Activated naive CD4-positive, alpha-beta T cell treated with anti-CD3 and anti-CD28 coated beads, Interleukin-2, amount 10 ng/mL, durations not matched to agents 7 days and 5 days (primary cell): ENCODE data around the gene KCNK1.

ENCODE experiments used
- CTCF ChIA-PET: fragments of 350-600 bp; sonication (Branson Sonifier 250); formaldehyde crosslinking; loops from one replicate; lab custom pipeline; 2021; ENCODE audit warnings: antibody characterized with exemption; lab: Charles Lee
- DNase-seq: peaks from one replicate; pipeline ENCODE4 v3.0.0-alpha.2; 2020
- H3K27ac Mint-ChIP-seq: one replicate; pipeline ENCODE4 v1.8.0; 2021; ENCODE audit warnings: mild to moderate bottlenecking, moderate library complexity, mixed read lengths
- H3K27me3 Mint-ChIP-seq: one replicate; pipeline ENCODE4 v1.8.0; 2021; ENCODE audit warnings: mild to moderate bottlenecking, mixed read lengths
- H3K36me3 Mint-ChIP-seq: one replicate; pipeline ENCODE4 v1.8.0; 2021; ENCODE audit warnings: mixed read lengths
- H3K4me1 Mint-ChIP-seq: one replicate; pipeline ENCODE4 v1.8.0; 2021; ENCODE audit warnings: mixed read lengths
- H3K4me3 Mint-ChIP-seq: one replicate; pipeline ENCODE4 v1.8.0; 2021; ENCODE audit warnings: mild to moderate bottlenecking, moderate library complexity, mixed read lengths
- H3K9me3 Mint-ChIP-seq: one replicate; pipeline ENCODE4 v1.8.0; 2021; ENCODE audit warnings: mixed read lengths

KCNK1 gene

DNA sequence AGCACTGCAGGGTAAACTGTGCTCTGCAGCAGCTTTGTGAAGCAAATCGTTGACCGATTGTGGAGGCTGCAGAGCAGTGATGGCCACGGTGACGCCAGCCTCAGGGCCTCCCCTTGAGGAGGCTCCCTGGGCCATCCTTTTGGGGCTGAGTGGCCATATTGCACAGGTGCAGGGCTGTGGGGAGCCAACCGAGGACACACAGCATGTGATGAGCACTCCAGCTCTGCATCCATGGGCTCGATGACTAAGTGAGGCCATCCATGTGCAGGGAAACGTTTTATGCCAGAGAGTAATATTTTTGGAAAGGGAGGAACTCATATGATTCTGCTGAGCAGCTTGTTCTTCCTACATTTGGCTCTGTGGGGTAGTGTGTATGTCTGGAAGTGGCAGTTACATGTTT lies 24.6 kb downstream of the KCNK1 start:
- no peak overlapping the region for H3K27ac Mint-ChIP-seq
- H3K27me3 Mint-ChIP-seq: peaks cover 12% of the 10 kb centered on the region
- H3K36me3 Mint-ChIP-seq: no peaks in the 10 kb centered on the region
- H3K9me3 Mint-ChIP-seq: no peaks in the 10 kb centered on the region
- CTCF ChIA-PET: no interaction called here
- no peak for DNase-seq
- no peak overlapping the region for H3K4me3 Mint-ChIP-seq
- H3K4me1 Mint-ChIP-seq: no peaks in the 10 kb centered on the region

DNA sequence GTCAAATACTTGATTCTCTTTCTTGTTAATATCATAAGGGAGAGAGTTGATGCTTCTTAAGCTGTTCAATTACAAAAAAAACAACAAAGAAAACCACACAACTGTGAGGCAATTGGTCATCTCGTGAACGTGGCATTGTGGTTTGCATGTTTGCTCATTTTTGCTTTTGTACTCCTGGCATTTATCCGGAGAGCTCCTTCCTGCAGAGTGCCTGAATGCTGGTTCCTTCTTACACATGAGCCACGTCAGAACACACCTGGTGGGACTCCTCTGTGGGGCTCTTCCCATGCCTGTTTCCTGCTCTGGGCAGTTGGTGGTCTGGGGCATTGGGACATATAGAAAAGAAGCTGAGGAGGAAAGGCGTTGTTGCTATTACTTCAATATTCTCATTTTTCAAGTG lies 25.7 kb downstream of the KCNK1 start:
- Mint-ChIP-seq H3K9me3 (no peaks in the 10 kb centered on the region), H3K27me3 (peaks cover 12% of the 10 kb centered on the region), H3K36me3 (no peaks in the 10 kb centered on the region), H3K4me3 (no peak overlapping the region), H3K4me1 (no peaks in the 10 kb centered on the region), H3K27ac (no peak overlapping the region)
- DNase-seq: no peak
- CTCF ChIA-PET: no interaction called here

DNA sequence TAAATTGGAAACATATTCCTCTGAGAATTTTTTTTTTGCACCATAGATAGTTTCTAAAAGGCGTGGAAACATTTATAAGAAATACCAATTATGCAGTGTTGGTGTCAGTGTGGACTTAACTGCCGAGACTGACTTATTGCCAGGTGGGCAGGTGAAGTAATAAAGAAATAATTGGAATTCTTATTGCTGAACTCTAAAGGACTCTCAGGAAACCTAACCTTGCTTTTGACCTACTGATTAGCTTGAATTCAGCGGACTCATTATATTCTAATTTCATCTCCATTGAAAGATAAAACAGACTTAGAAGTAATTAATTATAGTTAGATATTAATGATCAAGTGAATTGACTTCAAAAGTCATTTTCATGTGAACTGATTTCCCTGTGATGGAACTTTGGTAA lies 26.3 kb downstream of the KCNK1 start:
- no peak overlapping the region for H3K4me3 Mint-ChIP-seq
- H3K9me3 Mint-ChIP-seq: no peaks in the 10 kb centered on the region
- no peaks in the 10 kb centered on the region for H3K36me3 Mint-ChIP-seq
- CTCF ChIA-PET: no interaction called here
- H3K27me3 Mint-ChIP-seq: peaks cover 12% of the 10 kb centered on the region
- H3K27ac Mint-ChIP-seq: no peak overlapping the region
- H3K4me1 Mint-ChIP-seq: no peaks in the 10 kb centered on the region
- no peak for DNase-seq

DNA sequence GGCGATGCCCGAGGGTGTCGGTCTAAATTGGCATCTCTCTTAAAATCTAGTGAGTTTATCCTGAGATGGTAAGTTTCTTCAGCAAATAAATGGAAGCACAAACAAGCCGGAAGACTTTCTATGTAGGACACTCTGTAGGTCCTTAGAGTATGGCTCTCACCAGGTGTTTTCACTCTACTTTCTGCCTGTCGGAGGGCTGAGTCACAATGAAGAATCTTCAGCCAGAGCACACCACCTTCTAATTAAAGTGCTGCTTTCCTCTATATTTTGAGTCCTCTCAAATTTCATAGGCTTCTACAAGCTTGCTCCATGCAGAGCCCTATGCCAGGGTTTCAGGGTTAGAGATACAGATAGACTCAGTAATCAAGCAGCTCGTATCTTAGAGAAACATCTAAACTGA lies 27.1 kb downstream of the KCNK1 start:
- CTCF ChIA-PET: no interaction called here
- peaks cover 12% of the 10 kb centered on the region for H3K27me3 Mint-ChIP-seq
- no peaks in the 10 kb centered on the region for H3K36me3 Mint-ChIP-seq
- no peak overlapping the region for H3K4me3 Mint-ChIP-seq
- no peaks in the 10 kb centered on the region for H3K4me1 Mint-ChIP-seq
- no peaks in the 10 kb centered on the region for H3K9me3 Mint-ChIP-seq
- H3K27ac Mint-ChIP-seq: no peak overlapping the region
- DNase-seq: no peak

DNA sequence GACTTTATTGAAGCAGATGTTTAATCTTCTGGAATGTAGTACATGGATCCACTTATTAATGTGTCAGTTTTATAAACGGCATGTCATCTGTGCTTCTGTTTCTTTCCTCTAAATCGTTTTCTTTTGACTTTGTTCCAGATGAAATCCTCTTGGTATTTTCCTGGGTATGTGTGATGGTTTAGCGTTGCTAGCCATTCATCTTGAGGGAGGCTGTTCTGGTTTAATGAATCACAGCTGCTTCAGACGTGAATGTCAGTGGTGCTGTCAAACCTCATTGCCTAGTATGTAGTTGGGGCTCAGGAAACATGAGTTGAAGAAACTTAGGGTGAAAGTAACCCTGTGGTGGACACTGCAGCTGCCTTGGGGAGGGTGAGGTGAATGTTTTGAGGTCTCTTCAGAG lies 33.2 kb downstream of the KCNK1 start:
- no peak overlapping the region for H3K27ac Mint-ChIP-seq
- H3K4me1 Mint-ChIP-seq: no peaks in the 10 kb centered on the region
- no peaks in the 10 kb centered on the region for H3K36me3 Mint-ChIP-seq
- H3K9me3 Mint-ChIP-seq: no peaks in the 10 kb centered on the region
- peaks cover 5% of the 10 kb centered on the region for H3K27me3 Mint-ChIP-seq
- CTCF ChIA-PET: no interaction called here
- DNase-seq: no peak
- no peak overlapping the region for H3K4me3 Mint-ChIP-seq

DNA sequence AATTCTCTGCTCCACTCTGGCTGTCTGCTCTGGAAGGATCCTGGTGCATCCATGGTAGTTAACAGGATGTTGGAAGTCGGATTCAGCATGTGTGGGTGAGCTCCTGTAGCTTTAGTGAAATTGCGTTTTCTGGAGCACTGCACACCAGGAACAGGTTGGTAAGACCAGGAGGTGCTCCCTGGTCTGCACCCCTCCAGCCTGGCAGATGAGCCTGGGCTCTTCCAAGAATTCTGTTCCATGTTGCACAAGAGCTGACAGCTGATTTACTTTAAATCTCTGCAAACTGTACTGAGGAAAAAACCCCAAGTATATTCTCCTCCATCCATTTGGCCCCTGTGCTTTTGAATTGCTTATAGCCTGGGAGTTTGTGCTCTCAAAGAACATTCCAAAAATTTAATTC lies 33.7 kb downstream of the KCNK1 start:
- H3K36me3 Mint-ChIP-seq: no peaks in the 10 kb centered on the region
- DNase-seq: no peak
- no peak overlapping the region for H3K4me3 Mint-ChIP-seq
- H3K9me3 Mint-ChIP-seq: no peaks in the 10 kb centered on the region
- CTCF ChIA-PET: no interaction called here
- H3K27me3 Mint-ChIP-seq: no peaks in the 10 kb centered on the region
- H3K4me1 Mint-ChIP-seq: no peaks in the 10 kb centered on the region
- H3K27ac Mint-ChIP-seq: no peak overlapping the region

DNA sequence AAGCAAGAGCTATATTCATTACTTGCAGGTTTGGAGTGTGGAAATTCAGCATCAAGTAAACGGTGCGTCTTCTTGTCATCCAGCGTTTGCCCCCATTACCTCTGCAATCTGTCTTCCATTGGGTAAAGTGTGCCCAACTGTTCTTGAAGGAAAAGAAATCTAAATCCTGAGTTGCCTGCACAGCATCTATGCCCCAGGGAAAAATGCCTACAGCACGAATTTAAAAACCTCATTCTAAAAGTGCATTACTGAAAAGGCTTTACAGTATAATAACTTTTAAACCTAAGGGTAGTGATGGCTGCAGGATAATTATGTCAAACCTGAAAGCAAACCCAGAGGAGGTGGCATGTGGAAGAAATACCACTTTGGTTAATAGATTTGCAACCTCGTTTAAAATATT lies 37.2 kb downstream of the KCNK1 start:
- Mint-ChIP-seq H3K4me1 (no peaks in the 10 kb centered on the region), H3K36me3 (no peaks in the 10 kb centered on the region), H3K4me3 (no peak overlapping the region), H3K27ac (no peak overlapping the region), H3K9me3 (no peaks in the 10 kb centered on the region), H3K27me3 (no peaks in the 10 kb centered on the region)
- DNase-seq: no peak
- CTCF ChIA-PET: interaction anchor here (0.6 kb wide), 1 partner anchor 286 kb away, joined by 3 read pairs; no protein-coding TSS in a partner anchor

DNA sequence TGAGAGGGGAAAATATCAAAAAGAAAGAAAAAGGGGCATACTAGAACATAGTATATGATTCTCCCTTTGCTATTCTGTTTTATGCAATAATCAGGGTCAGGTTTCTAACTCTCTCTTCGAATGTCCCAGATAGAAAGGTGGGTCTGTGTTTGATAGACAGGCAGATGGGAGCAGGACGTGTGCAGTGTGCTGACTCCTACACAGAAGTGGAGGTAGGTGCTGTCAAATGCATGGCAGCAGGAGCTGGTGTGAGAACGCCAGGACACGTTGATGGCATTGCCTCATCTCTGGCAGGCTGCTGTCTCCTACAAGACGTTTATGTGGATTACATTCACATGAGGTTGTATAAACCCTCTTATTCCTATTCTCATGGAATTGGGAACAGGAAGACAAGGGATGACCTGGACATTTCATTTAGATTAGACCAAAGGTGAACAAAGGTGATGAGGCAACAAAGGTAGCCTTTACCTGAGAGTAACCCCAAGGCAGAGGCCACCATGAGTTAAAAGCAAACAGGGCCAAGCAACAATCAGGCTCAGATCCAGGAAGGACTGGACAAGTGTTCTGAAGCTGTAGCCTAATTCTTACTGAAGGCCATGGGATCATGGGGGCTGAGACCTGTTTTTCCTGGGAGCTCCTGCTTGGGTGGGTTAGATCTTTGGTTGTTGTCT lies 37.8 kb downstream of the KCNK1 start:
- no peak overlapping the region for H3K4me3 Mint-ChIP-seq
- no peaks in the 10 kb centered on the region for H3K36me3 Mint-ChIP-seq
- no peaks in the 10 kb centered on the region for H3K9me3 Mint-ChIP-seq
- no peak for DNase-seq
- H3K27me3 Mint-ChIP-seq: no peaks in the 10 kb centered on the region
- CTCF ChIA-PET: interaction anchor here (0.6 kb wide), 1 partner anchor 287 kb away, joined by 3 read pairs; no protein-coding TSS in a partner anchor
- H3K4me1 Mint-ChIP-seq: no peaks in the 10 kb centered on the region
- H3K27ac Mint-ChIP-seq: no peak overlapping the region

DNA sequence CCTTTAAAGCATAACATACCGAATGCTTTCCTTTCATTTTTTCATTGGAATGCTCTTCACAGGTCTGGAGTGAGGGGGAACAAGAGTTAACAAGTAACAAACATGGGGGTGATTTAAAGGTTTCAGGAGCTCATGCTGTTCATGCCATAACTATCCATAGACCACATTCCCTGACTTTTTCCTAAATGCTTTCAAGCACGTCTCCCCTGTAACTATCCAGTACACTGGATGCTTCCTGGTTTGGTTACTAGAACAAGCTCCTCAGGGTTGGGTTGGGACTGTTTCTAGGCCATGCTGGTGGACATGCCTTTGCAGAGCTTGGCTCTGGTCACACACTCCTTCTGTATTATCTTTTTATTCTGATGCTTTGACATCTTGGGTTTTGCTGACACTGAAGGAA lies 38.6 kb downstream of the KCNK1 start:
- Mint-ChIP-seq H3K4me1 (no peaks in the 10 kb centered on the region), H3K9me3 (no peaks in the 10 kb centered on the region), H3K4me3 (no peak overlapping the region), H3K27me3 (no peaks in the 10 kb centered on the region), H3K36me3 (no peaks in the 10 kb centered on the region), H3K27ac (no peak overlapping the region)
- no peak for DNase-seq
- CTCF ChIA-PET: no interaction called here

DNA sequence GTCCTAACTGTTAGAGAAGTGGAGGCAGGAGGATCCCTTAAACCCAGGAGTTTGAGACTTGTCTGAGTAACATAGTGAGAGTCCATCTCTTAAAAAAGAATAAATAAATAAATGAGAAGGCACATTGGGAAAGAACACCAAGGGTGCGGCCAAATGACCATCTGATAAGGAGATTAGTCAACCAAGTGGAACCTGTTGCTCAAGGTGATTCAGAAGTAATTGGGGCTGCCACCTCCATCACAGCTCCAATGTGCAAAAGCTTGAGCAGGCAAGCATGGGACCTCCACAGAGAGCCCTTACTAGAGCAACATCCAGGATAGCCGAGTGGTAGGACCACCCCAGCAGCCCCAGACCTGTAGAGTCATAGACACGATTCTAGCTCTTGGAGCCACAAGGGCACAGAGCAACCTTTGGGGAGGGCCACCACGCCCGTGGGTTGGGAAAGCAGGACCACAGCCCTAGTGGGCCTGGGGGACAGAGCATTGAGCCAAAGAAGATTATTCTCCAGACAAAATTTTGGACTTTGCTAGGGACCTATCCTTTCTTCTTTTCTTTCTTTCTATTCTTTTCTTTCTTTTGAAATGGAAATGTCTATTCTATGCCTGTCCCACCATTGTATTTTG lies 40.9 kb downstream of the KCNK1 start:
- no peak for DNase-seq
- Mint-ChIP-seq H3K36me3 (no peaks in the 10 kb centered on the region), H3K4me1 (no peaks in the 10 kb centered on the region), H3K27ac (no peak overlapping the region), H3K4me3 (no peak overlapping the region), H3K9me3 (no peaks in the 10 kb centered on the region), H3K27me3 (no peaks in the 10 kb centered on the region)
- CTCF ChIA-PET: no interaction called here

DNA sequence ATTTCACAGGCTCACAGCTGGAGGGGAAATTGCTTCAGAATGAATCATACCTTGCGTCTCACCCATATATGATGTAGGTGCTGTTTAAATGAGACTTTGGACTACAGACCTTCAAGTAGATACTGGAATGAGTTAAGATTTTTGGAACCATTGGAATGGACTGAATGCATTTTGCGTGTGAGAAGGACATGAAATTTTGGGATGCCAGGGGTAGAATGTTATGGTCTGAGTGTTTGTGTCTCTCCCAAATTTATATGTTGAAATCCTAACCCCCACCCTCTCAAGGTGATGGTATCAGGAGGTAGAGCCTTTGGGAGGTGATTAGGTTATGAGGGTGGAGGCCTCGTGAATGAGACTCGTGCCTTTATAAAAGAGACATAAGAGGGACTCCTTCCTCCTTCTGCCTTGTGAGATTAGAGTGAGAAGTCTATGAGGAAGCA lies 41.4 kb downstream of the KCNK1 start:
- H3K4me3 Mint-ChIP-seq: no peak overlapping the region
- H3K36me3 Mint-ChIP-seq: no peaks in the 10 kb centered on the region
- CTCF ChIA-PET: no interaction called here
- H3K4me1 Mint-ChIP-seq: no peaks in the 10 kb centered on the region
- no peak overlapping the region for H3K27ac Mint-ChIP-seq
- no peaks in the 10 kb centered on the region for H3K27me3 Mint-ChIP-seq
- no peaks in the 10 kb centered on the region for H3K9me3 Mint-ChIP-seq
- DNase-seq: no peak

DNA sequence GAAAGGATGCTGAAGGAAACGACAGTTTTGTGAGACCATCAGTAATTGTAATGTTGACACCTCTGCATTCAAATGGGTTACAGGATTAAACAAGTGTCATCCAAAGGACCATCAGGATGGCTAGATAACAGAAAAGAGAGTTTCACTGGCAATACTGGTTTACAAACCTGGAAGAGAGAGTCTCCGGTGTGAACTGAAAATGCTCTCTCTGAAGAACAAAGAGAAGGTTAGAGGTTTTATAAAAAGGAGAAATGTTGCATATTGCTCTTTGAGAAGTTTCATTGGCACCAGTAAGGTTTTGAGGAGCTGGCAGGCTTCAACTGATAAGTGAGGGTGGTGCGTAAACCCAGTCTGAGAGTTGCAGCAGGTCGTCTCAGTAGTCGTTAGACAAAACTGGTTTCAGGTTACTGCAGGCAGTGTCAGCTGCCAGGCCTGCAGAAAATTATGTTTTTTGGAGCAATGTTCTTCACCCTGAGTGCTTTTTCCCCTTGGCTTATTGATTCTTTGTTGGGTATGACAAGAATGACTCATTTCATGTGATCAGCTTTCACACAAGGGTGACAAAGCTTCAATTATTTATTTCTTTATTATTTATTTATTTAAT lies 42.2 kb downstream of the KCNK1 start:
- H3K27me3 Mint-ChIP-seq: no peaks in the 10 kb centered on the region
- H3K9me3 Mint-ChIP-seq: no peaks in the 10 kb centered on the region
- H3K36me3 Mint-ChIP-seq: no peaks in the 10 kb centered on the region
- no peak overlapping the region for H3K27ac Mint-ChIP-seq
- no peak overlapping the region for H3K4me3 Mint-ChIP-seq
- DNase-seq: no peak
- H3K4me1 Mint-ChIP-seq: no peaks in the 10 kb centered on the region
- CTCF ChIA-PET: no interaction called here

DNA sequence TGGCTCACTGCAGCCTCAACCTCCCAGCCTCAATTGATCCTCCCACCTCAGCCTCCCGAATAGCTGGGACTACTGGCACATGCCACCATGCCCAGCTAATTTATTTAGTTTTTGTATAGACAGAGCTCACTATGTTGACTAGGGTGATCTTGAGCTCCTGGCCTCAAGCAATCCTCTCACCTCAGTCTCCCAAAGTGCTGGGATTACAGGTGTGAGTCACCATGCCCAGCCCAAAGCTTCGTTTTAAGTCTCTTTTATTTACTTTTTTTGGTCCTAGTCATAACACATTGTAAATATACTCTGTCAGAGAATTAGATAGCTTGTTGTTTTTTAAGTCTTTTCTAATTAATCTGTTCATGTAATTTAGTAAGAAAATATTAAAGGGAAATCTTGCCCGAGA lies 42.8 kb downstream of the KCNK1 start:
- DNase-seq: no peak
- no peak overlapping the region for H3K4me3 Mint-ChIP-seq
- no peaks in the 10 kb centered on the region for H3K4me1 Mint-ChIP-seq
- no peaks in the 10 kb centered on the region for H3K27me3 Mint-ChIP-seq
- no peak overlapping the region for H3K27ac Mint-ChIP-seq
- CTCF ChIA-PET: no interaction called here
- H3K36me3 Mint-ChIP-seq: no peaks in the 10 kb centered on the region
- H3K9me3 Mint-ChIP-seq: no peaks in the 10 kb centered on the region

DNA sequence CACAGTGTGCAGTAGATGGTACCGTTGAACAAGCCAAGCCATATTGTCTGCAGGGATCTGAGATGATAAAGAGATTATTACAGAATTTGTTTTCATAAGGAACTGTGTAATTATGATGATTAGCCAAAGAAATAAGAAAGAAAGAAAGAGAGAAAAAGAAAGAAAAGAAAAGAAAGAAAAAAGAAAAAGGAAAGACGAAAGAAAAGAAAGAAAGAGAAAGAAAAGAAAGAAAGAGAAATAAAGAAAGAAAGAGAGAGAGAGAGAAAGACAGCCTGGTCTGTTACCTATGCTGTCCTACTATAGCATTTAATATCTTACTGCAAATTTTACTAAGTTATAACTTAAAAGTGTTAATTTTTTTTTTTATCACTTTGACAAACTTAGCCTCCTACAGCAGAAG lies 43.6 kb downstream of the KCNK1 start:
- Mint-ChIP-seq H3K4me3 (no peak overlapping the region), H3K9me3 (no peaks in the 10 kb centered on the region), H3K27ac (no peak overlapping the region), H3K36me3 (no peaks in the 10 kb centered on the region), H3K27me3 (no peaks in the 10 kb centered on the region), H3K4me1 (no peaks in the 10 kb centered on the region)
- DNase-seq: no peak
- CTCF ChIA-PET: no interaction called here

DNA sequence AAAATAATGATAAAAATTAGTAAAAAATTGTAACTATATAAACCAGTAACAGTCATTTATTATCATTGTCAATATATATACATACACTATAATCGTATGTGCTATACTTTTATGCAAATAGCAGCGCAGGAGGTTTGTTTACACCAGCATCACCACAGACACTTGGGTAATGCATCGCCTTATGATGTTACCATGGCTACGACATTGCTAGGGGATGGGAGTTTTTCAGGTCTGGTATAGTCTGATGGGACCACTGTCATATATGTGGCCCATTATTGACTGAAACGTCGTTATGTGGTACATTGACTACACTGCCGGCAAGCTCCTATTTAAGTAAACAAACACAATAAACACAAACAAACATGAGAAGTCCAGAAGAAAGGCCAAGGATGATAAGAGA lies 45.6 kb downstream of the KCNK1 start:
- no peaks in the 10 kb centered on the region for H3K9me3 Mint-ChIP-seq
- H3K27ac Mint-ChIP-seq: no peak overlapping the region
- H3K27me3 Mint-ChIP-seq: no peaks in the 10 kb centered on the region
- H3K4me1 Mint-ChIP-seq: no peaks in the 10 kb centered on the region
- DNase-seq: no peak
- CTCF ChIA-PET: interaction anchor here (0.6 kb wide), 1 partner anchor 71 kb away, joined by 3 read pairs; no protein-coding TSS in a partner anchor
- no peak overlapping the region for H3K4me3 Mint-ChIP-seq
- H3K36me3 Mint-ChIP-seq: no peaks in the 10 kb centered on the region
